PFSK-1 (cell line): ENCODE measurements around the gene NDUFB4.

Source experiments
- POLR2AphosphoS5 ChIP-seq: IDR thresholded peaks from 2 replicates; pipeline ENCODE4 v1.6.1; 2012; ENCODE audit warnings: low read depth, mild to moderate bottlenecking, control low read depth, low read length, moderate library complexity
- TAF1 ChIP-seq: IDR thresholded peaks from 2 replicates; pipeline ENCODE4 v1.6.1; 2012; ENCODE audit warnings: low read length, control low read depth, borderline replicate concordance; ENCODE audit not compliant: insufficient read depth

- TF ChIP-seq TAF1: no peak
- no peak for TF ChIP-seq POLR2AphosphoS5
Observed at GRCh38 chr3:120601554-120601953, 5.4 kb downstream of the NDUFB4 start.
